ENCODE measurements around the gene CGRRF1.

CGRRF1 gene, protein sequence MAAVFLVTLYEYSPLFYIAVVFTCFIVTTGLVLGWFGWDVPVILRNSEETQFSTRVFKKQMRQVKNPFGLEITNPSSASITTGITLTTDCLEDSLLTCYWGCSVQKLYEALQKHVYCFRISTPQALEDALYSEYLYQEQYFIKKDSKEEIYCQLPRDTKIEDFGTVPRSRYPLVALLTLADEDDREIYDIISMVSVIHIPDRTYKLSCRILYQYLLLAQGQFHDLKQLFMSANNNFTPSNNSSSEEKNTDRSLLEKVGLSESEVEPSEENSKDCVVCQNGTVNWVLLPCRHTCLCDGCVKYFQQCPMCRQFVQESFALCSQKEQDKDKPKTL

DNA sequence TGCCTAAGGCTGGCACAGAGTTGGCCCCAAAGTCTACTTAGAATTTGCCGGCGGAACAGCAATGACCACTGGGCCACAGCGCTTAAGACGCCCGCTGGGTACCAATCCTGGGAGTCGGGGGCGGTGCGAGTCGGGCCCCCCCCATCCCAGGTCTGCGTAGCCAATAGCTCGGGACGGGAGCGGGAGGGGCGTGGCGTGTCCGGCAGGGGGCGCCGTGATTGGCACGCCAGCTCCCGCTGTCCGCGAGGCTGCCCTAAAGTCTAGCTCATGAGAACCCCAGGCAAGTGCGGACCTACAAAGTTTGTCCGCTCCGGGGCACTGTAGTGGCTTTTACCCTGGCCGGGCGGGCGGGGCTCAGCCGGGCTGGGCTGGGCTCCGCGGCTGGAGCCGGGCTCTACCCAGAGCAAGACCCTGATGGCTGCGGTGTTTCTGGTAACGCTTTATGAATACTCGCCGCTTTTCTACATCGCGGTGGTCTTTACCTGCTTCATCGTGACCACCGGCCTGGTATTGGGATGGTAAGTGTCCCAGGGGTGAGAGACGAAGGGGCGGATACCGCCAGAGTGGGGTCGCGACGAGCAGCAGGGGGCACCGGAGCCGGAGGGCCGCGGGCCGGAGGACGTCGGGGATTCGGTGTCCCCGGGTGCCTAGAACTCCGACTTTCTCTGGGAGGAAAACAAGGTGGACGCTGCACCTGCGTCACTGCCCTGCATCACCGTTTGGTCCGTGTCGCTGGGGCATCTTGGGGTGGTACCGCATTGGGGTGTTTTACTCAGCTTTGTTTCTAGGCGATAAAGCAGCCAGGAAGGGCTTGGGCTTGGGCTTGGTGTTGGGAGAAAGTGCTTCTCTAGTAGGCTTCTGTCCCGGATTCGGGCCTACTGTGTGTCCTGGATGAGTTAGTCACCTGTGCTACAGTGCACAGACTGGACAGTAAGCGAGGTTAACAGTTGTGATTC lies at the start of gene CGRRF1:
TSS of gene CGRRF1 (plus strand) at position 361 of the 956 bp plus-strand sequence. CDS start at position 415, 54 bp downstream.
- peak; percentile 93 to 97 for DNase-seq (ENCODE audit: extremely low read depth in 1 of 2, low read depth in 1 of 2)

DNA sequence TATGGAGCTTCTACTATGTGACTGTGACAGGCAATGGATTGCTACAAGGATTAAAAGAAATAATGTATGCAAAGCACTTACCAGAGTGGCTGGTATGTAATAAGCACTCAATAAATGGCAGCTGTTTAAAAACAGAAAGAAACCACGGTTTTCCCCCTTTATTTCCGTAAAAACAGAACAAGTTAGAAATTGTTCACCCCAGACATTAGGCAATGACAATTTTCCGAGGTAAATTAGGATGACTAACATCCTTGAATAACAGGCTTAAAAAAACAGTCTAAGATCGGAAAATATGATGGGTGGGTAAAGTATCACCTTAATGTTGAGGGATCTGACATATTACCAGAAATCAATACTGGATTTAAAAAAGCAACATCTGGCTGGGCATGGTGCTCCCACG lies 47.7 kb upstream of the CGRRF1 start:
- no peak for DNase-seq (ENCODE audit: extremely low read depth in 1 of 2, low read depth in 1 of 2)

DNA sequence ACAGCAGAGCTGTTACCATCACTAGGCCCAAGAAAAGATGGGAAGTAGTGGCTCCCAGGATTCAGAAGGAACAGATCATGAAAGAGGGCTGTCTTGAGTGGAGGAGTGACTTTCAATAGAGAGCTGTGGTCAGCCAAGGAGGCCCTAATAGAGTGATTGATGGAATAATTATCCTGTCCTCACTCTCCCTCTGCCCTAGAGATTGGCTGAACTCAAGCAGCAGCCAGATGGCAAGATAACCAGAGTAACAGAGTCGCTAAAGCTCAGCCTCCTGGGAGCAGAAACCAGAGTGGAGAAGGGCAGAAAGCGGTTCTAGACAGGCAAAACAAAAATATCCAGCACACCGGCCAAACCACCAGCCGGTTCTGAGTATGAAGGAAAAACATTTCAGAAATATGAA lies 44.1 kb upstream of the CGRRF1 start:
- no peak for DNase-seq (ENCODE audit: extremely low read depth in 1 of 2, low read depth in 1 of 2)

DNA sequence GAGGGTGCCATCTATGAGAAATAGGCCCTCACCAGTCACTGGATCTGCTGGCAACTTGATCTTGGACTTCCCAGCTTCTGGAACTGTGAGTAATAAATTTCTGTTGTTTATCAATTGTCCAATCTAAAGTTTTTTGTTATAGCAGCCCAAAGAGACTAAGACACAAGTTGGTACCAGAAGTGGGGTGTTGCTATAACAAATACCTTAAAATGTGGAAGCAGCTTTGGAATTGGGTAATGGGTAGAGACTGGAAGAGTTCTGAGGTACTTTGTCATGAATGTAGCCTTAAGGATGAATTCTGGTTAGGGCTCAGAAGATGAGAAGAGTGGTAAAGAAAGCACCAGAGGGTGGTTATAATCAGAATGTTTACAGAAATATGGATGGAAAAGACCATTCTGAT lies 42.4 kb upstream of the CGRRF1 start:
- no peak for DNase-seq (ENCODE audit: extremely low read depth in 1 of 2, low read depth in 1 of 2)

DNA sequence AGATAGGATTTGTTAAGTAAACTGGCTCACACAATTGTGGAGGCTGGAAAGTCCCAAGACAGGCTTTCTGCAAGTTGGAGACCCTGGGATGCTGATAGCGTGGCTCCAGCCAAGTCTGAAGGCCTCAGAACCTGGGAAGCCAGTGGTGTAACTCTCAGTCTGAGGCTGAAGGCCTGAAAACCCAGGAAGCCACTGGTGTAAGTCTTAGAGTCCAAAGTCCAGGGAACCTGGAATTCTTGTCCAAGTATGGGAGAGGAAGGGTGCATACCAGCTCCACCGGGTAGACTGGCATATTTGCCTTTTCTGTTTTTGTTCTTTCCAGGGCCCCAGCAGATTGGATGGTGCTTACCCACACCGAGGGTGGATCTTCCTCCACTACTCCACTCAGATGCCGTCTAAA lies 39.0 kb upstream of the CGRRF1 start:
- no peak for DNase-seq (ENCODE audit: extremely low read depth in 1 of 2, low read depth in 1 of 2)

DNA sequence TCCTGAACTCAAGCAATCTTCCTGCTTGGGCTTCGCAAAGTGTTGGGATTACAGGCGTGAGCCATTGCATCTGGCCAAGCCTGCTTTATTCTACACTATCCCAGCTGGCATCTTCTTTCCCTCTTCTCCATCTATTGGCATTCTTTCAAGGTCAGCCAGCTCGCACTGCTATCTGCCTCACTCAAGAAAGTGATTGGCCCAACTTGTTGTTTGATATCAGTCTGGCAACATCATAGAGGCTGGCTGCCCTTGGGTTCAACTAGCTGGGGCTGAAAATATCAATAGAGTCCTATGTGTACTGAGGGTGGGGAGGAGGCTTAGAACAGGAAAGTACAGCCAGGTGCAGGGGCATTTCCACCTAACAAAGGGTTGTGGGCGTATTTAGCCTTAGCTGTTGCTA lies 38.1 kb upstream of the CGRRF1 start:
- DNase-seq (ENCODE audit: extremely low read depth in 1 of 2, low read depth in 1 of 2) = no peak

DNA sequence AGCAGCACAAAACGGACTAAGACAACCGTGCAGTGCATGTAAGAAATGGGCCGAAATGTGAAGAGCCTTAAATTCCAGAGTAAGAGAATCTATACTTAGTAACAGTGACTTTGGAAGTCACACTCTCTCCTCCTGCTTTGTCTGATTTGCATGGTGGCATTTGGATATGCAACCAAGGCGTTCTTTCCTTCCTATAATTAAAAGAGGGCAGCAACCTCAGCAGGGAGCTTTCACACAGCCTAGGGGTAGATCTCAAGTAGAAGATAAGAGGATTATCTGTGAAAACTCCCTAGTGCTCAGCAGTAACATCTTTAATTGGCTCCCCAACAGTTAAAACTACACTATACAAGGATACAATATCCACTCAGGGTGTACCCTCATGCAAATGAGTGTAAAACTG lies 37.4 kb upstream of the CGRRF1 start:
- no peak for DNase-seq (ENCODE audit: extremely low read depth in 1 of 2, low read depth in 1 of 2)

DNA sequence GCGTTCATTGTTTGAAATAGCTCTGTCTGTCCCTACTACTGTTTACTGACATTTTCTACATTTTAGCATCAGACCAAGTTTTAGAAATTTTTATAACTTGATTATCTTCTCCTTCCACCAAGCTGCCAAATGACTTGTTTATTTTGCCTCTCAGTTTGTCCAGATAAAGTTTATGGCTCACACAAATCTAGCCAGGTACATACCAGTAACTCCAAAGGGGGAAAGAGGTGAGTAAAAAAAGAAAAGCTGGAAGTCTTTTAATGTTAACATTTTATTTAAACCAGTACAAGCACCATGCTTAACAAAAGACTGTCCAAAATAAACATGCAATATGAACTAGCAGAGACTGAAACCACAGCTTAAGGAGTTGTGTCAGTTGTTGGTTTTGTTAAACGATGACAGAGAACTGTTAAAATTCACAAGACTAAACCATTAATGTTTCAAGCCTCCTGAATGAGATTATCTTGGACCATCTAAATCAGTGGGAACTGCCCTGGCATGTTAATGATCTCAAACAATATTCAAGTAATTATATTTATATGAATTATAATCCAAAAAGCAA lies 35.4 kb upstream of the CGRRF1 start:
- DNase-seq (ENCODE audit: extremely low read depth in 1 of 2, low read depth in 1 of 2) = no peak

DNA sequence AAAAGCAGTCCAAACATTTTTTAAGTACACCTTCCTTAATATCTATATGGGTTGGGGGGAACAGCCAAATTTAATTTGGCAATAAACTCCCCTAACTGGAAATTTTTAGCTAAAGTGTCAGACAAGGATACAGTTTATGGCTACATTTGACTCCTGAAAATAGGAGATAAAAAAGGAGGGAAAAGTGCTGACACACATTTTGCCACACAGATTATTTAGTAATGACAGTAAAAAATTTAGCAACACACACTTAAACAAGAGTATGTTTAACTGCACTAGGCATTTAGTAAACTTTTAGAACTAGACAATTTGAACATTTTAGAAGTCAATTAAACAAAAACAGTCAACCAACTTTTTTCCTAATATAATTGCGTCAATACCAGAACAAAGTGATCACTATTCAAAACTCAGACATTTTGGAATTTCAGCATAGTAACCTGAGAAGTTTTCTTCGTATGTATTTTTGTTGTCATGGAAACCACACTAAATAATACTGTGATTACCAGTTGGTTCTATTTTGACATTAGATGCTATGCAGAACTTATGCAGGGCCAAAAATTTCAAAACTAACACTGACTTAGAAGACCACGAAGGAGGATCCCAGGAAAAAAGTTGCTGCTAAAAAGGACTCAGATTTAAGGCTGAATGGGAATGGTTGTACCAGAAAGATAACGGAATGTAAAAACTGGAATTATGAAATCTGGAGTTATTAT lies 34.4 kb upstream of the CGRRF1 start:
- DNase-seq (ENCODE audit: extremely low read depth in 1 of 2, low read depth in 1 of 2) = no peak

DNA sequence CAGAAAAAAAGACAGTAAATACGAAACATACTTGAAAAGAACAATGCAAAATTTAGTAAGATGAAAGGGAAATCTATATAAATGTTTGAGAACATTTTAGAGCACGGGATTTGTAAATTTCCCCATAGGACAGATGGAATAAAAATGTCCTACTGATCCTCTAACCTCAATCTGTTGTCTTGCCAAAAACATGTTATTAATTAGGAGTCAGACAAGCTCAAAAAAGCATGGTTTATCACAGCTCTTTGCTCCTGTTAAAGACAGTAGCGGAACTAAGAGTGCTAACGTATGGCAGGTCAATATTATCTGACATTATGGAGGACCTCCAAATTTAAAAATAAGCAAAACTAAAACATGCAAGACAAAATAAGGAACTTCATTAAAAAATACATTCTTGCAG lies 33.8 kb upstream of the CGRRF1 start:
- no peak for DNase-seq (ENCODE audit: extremely low read depth in 1 of 2, low read depth in 1 of 2)

DNA sequence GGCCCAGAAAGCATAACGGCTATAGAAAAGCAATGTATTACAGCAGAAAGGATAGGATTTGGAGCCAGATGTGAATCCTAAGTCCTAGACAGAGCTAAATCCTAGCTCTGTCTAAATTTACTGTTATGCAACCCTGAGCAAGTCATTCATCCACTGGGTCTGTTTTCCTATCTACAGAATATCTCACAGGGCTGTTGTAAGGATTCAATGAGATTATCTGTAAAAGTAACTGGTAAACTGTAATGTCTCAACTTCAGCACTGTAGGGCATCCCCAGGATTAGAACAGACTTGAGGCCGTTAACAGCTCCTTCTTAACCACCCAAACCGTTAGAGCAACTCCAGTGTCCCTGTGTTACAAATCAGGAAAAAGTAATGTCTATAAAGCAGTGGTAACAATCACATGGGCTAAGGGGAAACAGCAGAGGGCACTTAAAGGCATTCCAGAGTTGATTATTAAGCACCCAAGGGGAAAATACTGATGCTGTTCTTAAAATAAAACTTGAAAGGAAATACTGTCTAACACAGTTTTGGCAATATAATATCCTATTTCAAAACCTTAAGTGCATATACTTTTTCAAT lies 31.0 kb upstream of the CGRRF1 start:
- DNase-seq (ENCODE audit: extremely low read depth in 1 of 2, low read depth in 1 of 2) = no peak

DNA sequence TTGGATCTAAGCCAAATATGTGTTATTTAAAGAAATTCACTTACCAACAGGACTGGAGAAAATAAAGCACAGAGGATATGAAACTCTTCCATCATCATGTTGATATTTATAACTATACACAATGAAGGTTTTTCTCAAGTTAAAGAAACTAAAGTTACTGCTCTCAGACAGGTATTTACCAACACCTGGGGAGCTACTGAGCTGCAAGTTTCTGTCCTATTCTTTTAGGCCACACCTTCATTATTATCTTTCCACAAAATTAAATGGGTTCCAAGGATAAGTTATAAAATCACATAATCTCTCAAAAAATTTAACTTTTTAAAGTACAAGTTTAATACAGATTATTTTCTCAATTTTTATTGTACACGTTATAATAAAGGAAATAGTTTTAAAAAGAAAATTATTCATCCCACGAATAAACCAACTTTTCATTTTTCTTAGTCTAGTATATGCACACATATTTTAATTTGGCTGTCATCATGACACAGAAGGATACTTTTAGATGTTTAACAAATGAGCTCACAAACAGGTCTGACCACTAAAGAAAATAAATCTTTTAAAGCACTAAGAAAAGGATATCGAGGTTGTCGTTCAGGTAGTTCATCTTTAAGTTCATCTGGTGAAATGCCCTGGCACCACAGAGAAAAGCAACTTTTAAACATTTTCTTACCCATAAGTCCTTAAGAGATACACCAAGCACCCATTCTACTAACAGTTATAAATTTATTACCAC lies 28.7 kb upstream of the CGRRF1 start:
- no peak for DNase-seq (ENCODE audit: extremely low read depth in 1 of 2, low read depth in 1 of 2)

DNA sequence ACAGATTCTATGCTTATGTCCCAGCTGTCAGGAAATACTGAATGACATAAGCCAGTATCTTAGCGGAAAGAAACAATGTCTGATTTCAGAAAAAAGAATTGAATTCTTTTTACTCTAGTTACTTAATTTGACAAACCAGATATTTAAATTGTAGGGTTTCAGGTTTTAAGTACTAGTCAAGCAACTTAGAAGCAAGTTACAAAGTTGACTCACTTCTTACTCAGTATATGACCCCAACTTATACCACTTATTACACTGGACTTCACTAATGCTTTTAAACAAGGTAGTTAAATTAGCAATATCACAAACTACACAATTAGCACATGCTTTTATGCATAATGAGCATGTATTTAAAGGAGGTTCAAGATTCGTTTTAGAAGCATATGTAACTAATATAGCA lies 28.0 kb upstream of the CGRRF1 start:
- no peak for DNase-seq (ENCODE audit: extremely low read depth in 1 of 2, low read depth in 1 of 2)

DNA sequence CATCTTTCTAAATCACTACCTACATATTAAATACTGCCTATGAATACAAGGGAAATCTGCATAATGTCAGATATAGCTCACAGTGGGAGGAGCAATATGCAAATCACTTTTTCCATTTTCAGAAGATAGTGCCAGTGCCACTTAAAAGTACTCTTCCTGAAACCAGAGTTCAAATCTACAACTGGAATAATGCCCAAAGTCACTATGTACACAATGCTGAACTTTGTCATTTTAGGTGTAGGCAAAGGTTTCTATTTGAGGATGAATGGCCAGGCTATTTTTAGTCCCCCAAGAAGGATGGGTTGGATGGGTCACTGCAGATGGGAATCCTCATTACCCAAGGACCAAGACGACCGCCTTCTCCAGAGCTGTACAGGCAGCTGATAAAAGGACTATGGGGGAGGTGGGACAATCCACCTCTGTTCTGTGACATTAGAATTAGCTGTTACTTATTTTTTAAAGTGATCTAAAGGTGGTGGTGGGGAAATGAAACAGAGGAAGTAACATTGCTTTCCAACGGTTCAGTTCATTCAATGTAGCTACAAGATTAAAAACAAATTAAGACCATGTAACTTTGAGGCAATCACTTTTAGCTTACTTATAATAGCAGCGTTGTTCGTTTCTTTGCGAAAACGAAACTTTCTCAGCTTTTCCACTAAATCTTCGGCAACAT lies 26.5 kb upstream of the CGRRF1 start:
- no peak for DNase-seq (ENCODE audit: extremely low read depth in 1 of 2, low read depth in 1 of 2)

DNA sequence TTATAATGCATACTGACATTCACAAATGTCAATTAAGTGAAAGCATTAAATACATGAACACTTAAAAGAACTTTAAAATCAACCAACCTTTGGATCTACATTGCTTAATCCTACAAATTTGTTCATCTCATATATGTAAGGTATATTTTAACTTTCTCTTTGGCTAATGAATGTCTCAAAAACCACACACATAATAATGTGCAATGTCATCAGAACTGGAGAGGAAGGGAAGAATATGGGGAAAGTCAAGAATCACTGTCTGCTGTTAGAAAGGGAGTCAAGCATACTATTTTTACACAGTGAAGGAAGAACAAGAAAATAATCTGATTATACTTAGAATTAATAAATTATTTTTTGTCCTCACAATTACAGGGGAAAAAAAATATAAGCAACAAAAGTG lies 25.9 kb upstream of the CGRRF1 start:
- DNase-seq (ENCODE audit: extremely low read depth in 1 of 2, low read depth in 1 of 2) = no peak

DNA sequence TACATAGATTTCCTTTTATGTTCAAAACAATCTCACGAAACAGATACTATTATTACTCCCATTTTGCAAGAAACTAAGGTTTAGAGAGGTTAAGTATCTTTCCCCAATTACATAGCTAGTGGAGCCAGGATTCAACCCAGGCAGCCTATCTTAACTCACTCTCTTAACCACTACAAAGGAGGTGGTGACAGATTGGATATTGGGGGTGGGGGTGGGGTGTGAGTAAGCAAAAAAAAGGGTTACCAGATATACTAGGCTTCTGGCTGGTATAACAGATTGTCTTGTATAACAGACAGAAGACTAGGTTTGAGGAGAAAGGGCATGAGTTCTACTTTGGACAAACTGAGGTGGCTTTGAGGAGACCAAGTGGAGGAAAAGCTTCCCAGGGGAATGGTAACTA lies 23.0 kb upstream of the CGRRF1 start:
- DNase-seq (ENCODE audit: extremely low read depth in 1 of 2, low read depth in 1 of 2) = no peak

DNA sequence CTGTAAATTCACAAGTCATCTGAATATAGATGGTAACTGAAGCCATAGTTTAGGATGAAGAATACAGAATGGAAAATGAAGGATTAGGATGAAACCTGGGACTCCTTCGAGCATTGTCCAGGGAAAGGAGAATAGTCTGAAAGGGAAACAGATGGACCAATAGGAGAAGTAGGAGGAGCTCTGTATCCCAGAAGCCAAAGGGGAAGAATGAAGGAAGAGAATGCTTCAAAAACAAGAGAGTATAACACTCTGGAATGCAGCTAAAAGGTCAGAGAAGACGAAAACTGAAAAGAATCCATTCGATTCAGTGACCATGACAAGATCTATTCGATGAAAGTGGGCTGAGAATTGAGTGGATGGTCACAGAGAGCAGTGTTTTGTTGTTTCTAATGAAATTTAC lies 21.9 kb upstream of the CGRRF1 start:
- no peak for DNase-seq (ENCODE audit: extremely low read depth in 1 of 2, low read depth in 1 of 2)

DNA sequence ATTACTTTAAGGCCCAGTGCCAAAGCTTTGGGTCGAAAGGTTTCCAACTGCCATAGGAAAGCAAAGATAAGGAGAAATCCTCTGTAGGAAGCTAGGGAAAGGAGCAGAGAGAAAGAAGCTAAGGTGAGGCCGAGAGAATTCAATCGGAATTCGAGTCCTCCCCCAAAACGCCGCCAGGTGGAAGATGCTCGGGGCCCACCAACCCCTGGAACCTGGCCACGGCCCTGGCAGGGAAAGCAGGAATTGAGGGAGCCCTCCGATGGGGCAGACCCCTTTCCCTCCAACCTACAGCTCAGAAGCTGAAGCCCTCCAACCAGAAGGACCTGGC lies 21.4 kb upstream of the CGRRF1 start:
- DNase-seq (ENCODE audit: extremely low read depth in 1 of 2, low read depth in 1 of 2) = no peak

DNA sequence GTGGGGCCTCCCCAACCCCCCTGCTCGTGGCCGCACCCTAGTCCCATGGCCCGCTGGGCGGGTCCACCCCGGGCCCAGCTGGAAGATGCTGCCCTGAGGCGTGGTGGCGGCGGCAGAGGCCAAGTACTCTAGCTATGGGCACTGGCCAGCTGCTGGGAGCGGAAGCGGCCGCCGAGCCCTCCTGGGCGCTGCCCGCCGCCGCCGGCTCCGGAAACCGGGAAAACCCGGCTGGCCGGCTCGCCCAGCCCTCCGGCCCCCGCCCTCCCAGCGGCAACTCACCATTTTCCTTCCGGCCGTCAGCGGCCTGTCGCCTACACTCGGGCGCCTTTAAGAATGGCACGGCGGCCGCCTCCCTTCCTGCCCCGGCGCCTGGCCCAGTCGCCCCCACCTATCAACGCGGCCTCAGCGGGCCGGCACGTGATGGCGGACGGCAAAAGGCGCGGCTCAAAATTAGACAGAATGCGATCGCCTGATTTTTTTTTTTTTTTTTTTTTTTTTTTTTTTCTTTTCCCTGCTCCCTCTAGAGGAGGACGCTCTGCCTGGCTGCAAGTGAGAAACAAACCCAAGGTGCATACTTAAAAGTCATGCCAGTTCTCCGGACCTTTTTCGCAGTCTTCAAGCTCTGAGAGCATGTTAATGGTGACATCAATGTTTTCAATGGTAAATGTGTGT lies 20.9 kb upstream of the CGRRF1 start, which contains the start of gene GMFB:
TSS of gene GMFB (minus strand) at position 335 of the 672 bp plus-strand sequence. CDS start at position 282, 53 bp downstream.
- DNase-seq (ENCODE audit: extremely low read depth in 1 of 2, low read depth in 1 of 2) = peak; percentile 70 to 81

Data from stimulated activated CD8-positive, alpha-beta memory T cell treated with anti-CD3 and anti-CD28 coated beads, Interleukin-7, amount 100 ng/mL, for 48 hours (primary cell).